Thyroid gland (tissue), 4 donors: ENCODE results near the gene PDGFA. TPM values are rescaled to one million over a fixed set of nuclear protein-coding genes. Genes with fewer than 3 reads are reported as not detected.
A peak's percentile ranks its signal among the peaks of the same experiment; 100 is the strongest.

Source experiments
- DNase-seq, 2 donors: peaks; one replicate each; pipeline ENCODE4 v3.0.0-alpha.2; 2019
- H3K27ac ChIP-seq, 3 donors: fragments of 200-600 bp; sonication (generic); 1 replicate in 2 of 3; 2 replicates in 1 of 3; pipeline ENCODE4 v1.5.1; 2016 to 2019; ENCODE audit warnings: mild to moderate bottlenecking in 1 of 3, moderate library complexity in 1 of 3
- H3K27me3 ChIP-seq: fragments of 200-600 bp; sonication (generic); one replicate; pipeline ENCODE4 v1.5.1; 2019
- H3K36me3 ChIP-seq, 2 donors: fragments of 200-600 bp; sonication (generic); one replicate each; pipeline ENCODE4 v1.5.1; 2016 to 2019
- H3K4me1 ChIP-seq, 2 donors: fragments of 200-600 bp; sonication (generic); one replicate each; pipeline ENCODE4 v1.5.1; 2017 to 2019
- H3K4me3 ChIP-seq, 3 donors: fragments of 200-600 bp; sonication (generic); replicated peaks in 1 of 3; 1 replicate in 2 of 3; 2 replicates in 1 of 3; pipeline ENCODE4 v1.5.1; 2016; ENCODE audit warnings: mild to moderate bottlenecking in 1 of 3
- H3K9me3 ChIP-seq: fragments of 200-600 bp; sonication (generic); one replicate; pipeline ENCODE4 v1.5.1; 2017
- CTCF ChIP-seq, 6 experiments: fragments of 200-600 bp in 3 of 6; fragments of 450-650 bp in 3 of 6; sonication (generic) in 3 of 6; IDR thresholded peaks; one replicate each; pipeline ENCODE4 v1.5.1; 2016 to 2019; ENCODE audit warnings: antibody characterized with exemption in 6 of 6, mild to moderate bottlenecking in 2 of 6, inconsistent platforms in 1 of 6, moderate library complexity in 1 of 6
- POLR2A ChIP-seq, 2 donors: fragments of 450-650 bp; IDR thresholded peaks; one replicate each; pipeline ENCODE4 v1.6.1; 2017; ENCODE audit warnings: antibody characterized with exemption in 2 of 2, mild to moderate bottlenecking in 2 of 2, moderate library complexity in 1 of 2
- WGBS, 2 donors: methylation state at CpG; one replicate each; pipeline ENCODE4 v1.1.5; 2017; 5-methylcytosine and 5-hydroxymethylcytosine counted together
- intact Hi-C: fragments of 100-400 bp; cut with DNase I; formaldehyde crosslinking; loops from one replicate; pipeline ENCODE4 v1.15.1; 2023
- total RNA-seq, 4 donors: library from RNA; depleted of rRNA; stranded (reverse); fragments of >200 nt; gene quantifications; one replicate each; pipeline ENCODE4 v1.2.3, GENCODE V29; 2016

The PDGFA gene
- total RNA-seq, 4 donors from 2014 or later, result 6.6 to 20.0 (median 10.8) TPM

- peak in 1 of 2 donors; percentile 8 for DNase-seq
- TF ChIP-seq POLR2A (IDR thresholded peaks at IDR 0.05), result no peak
- TF ChIP-seq CTCF (IDR thresholded peaks at IDR 0.05), result no peak
- Histone ChIP-seq H3K27ac (no peak overlapping the region), H3K27me3 (no peaks in the 10 kb centered on the region), H3K4me1 (peaks cover 0 to 5% of the 10 kb centered on the region in 2 donors), H3K4me3 (no peak overlapping the region), H3K36me3 (no peaks in the 10 kb centered on the region), H3K9me3 (no peaks in the 10 kb centered on the region)
- WGBS, 2 donors, result 80 to 81% methylated on average over 18 to 27 of the region's 29 CpGs
- intact Hi-C loops, result no loop called here
These were observed 58.0 kb downstream of the PDGFA start for GRCh38 chr7:461453-462172.

DNA sequence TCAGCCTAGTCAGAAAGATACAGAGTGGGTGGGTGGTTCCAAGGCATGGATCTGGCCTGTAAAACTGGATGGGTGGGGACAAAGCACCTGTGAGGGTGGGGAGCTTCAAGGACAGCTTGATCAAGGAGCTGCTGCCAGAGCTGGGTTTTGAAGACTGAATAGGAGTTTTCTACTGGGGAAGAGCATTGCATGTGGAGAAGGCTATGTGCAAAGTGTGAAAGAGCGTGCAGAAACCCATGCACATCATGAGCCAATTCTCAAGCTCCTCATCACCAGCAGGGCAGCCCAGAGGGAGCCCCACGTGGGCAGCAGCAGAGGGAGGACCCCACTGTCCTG is 58.6 kb downstream of the PDGFA start:
- no peaks in the 10 kb centered on the region for H3K27me3 ChIP-seq
- H3K27ac ChIP-seq, result no peak overlapping the region
- no peak overlapping the region for H3K4me3 ChIP-seq
- peaks cover 0 to 5% of the 10 kb centered on the region in 2 donors for H3K4me1 ChIP-seq
- intact Hi-C loops, result no loop called here
- no peaks in the 10 kb centered on the region for H3K36me3 ChIP-seq
- DNase-seq, result no peak
- 73 to 80% methylated on average over 2 of the region's 2 CpGs for whole genome bisulfite sequencing, 2 donors
- TF ChIP-seq POLR2A (IDR thresholded peaks at IDR 0.05), result no peak
- TF ChIP-seq CTCF (IDR thresholded peaks at IDR 0.05), result no peak
- no peaks in the 10 kb centered on the region for H3K9me3 ChIP-seq

DNA sequence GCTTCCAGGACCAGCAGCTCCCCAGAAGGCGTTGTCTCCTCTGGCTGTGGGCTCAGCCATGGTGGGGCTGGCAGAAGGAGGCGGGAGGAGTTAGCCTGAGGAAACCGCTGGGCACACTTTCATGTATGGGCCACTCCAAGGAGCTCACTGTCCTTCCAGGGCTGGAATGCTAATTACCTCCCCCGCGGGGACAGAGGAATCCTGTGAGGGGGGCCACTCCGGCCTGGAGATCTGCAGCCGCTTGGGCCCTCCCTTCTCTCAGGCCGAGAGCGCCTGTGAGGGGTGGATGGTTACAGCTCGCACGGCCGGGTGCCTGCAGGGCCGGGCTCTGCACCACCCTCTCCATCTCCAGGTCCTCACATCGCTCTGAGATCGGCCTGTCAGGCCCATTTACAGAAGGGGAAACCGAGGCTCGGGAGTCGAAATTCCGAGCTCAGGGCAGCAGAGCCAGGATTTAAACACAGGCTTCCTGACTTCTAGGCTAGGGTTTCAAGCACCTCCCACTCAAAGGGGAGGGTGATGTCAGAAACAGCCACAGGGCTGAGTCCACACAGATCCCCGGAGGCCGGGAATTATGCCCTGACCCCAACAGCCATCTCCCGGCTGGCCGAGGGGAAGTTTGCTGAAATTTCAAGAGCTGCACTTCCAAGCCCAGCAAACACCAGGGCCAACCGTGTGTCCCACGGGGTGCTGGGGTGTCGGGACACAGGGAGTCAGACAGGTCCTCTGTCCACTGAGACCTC is 59.1 kb downstream of the PDGFA start:
- Histone ChIP-seq H3K36me3 (no peaks in the 10 kb centered on the region), H3K4me1 (peaks cover 0 to 7% of the 10 kb centered on the region in 2 donors), H3K4me3 (no peak overlapping the region), H3K9me3 (no peaks in the 10 kb centered on the region), H3K27ac (no peak overlapping the region), H3K27me3 (no peaks in the 10 kb centered on the region)
- 22 to 27% methylated on average over 16 to 24 of the region's 26 CpGs for WGBS, 2 donors
- intact Hi-C loops, result no loop called here
- no peak for TF ChIP-seq CTCF (IDR thresholded peaks at IDR 0.05)
- no peak for TF ChIP-seq POLR2A (IDR thresholded peaks at IDR 0.05)
- DNase-seq, result no peak

DNA sequence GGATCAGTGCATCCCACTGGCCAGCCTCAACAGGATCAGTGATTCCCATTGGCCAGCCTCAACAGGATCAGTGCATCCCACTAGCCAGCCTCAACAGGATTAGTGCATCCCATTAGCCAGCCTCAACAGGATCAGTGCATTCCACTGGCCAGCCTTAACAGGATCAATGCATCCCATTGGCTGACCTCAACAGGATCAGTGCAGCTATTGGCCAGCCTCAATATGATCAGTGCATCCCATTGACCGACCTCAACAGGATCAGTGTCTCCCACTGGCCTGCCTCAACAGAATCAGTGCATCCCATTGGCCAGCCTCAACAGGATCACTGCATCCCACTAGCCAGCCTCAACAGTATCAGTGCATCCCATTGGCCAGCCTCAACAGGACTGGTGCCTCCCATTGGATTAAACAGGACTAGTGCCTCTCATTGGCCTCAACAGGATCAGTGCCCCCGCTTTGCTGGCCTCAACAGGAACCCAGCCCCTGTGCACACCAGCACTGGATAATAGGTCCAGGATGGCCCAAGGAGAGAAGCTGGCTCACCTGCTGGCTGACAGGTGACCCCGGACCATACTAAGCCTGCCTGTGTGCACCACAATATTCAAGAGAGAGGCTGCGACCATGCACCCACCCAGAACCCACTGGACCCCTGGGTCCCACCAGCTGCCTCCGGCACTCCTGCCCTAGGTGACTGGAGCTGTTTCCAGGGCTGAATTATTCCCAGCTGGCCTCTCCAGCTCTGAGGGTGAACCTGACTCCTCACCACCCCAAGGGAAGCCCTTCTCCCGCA is 59.9 kb downstream of the PDGFA start:
- no peak for DNase-seq
- peaks cover 0 to 9% of the 10 kb centered on the region in 2 donors for H3K4me1 ChIP-seq
- H3K27ac ChIP-seq, result no peak overlapping the region
- H3K27me3 ChIP-seq, result no peaks in the 10 kb centered on the region
- WGBS, 2 donors, result 78 to 83% methylated on average over 4 to 6 of the region's 6 CpGs
- intact Hi-C loops, result no loop called here
- TF ChIP-seq CTCF (IDR thresholded peaks at IDR 0.05), result no peak
- no peak for TF ChIP-seq POLR2A (IDR thresholded peaks at IDR 0.05)
- no peak overlapping the region for H3K4me3 ChIP-seq
- H3K36me3 ChIP-seq, result no peaks in the 10 kb centered on the region
- no peaks in the 10 kb centered on the region for H3K9me3 ChIP-seq
